Activated gamma-delta T cell treated with anti-CD3 and anti-CD28 coated beads, Interleukin-2, amount 50 U/mL, for 16 hours (primary cell): ENCODE results near the gene USH2A.

ENCODE experiments used
- DNase-seq: peaks from one replicate; pipeline ENCODE4 v3.0.0-alpha.2; 2020; ENCODE audit warnings: low read depth

Gene USH2A

GRCh38 chr1:215780139-215780538, 643.1 kb downstream of the USH2A start:
- DNase-seq: no peak

- no peak for DNase-seq
These were observed 643.5 kb downstream of the USH2A start for GRCh38 chr1:215779729-215780128.

- DNase-seq: no peak
These were observed 645.8 kb downstream of the USH2A start for GRCh38 chr1:215777370-215777925.

DNA sequence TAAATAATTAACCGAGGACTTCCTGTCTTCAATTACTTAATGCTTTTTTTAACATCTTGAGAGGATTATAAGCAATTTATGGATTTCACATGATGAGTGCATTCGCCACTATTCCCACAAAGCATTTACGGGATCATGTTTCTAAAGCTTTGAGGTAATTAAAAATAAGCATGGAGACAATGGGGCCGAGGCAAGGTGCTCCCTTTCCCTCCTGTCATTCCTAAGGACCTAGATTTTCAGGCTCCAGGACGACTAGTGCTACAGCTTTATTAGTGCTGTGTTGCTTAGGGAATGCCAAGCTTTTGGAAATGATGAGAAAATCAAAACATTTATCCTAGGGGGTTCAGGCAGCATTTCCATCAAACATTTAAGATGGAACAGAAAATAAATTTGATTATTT, 646.9 kb downstream of the USH2A start:
- DNase-seq: no peak

DNA sequence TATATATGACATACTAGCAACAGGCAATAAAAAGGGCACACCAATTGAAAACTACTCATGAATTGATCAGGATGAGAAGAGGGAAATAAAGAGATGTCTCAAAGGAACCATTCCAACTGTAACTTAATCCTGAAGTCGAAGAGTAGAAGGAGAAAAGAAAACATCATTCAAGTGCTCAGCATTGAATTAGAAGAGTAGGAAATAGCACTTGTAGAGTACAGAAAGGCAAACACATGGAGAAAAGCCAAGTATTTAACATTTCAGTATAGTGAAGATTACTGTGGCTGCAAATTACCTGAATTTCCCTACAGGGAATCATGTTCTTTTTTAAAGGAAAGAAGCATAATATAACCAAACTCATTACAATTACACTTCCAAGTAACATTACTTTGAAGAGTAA, 651.1 kb downstream of the USH2A start:
- DNase-seq: no peak

DNA sequence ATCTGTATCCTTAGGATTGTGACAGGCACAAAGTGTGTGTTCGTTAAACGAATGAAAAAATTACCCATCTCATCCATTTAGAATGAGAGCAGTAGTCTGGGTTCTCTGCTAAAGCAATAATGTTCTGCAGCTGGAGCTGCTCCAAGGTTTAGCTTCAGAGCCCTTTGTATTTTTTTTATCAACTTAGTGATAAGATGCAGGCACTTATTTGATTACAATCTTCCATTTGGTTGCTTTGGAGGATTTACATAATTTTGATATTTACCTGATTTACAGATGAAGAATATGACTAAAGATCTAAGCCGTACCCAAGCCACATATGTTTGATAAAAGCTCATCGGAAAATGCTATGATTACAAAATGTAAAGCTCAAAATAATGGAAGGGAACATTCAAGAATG, 654.9 kb downstream of the USH2A start:
- no peak for DNase-seq

GRCh38 chr1:215767761-215768160, 655.5 kb downstream of the USH2A start:
- no peak for DNase-seq

- no peak for DNase-seq
These were observed 656.7 kb downstream of the USH2A start for GRCh38 chr1:215766521-215766920.

DNA sequence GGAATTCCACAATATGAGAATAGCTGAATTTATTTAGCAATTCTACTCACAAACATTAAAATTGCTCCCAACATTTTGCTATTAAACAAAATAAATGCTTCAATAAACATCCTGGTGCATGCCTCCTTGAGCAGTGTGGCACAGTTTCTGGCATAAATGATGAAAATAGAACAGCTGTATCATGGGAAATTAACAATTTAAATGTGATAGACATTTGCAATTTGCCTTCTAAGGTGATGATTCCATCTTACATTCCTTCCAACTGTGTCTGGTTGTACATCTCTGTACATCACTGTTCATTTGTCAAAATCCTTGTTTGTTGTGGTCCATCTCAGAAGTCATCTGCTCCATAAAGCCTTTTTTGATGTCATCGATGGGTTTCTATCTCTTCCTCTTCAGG, 657.4 kb downstream of the USH2A start:
- no peak for DNase-seq

GRCh38 chr1:215761446-215761845, 661.8 kb downstream of the USH2A start:
- DNase-seq: no peak

DNA sequence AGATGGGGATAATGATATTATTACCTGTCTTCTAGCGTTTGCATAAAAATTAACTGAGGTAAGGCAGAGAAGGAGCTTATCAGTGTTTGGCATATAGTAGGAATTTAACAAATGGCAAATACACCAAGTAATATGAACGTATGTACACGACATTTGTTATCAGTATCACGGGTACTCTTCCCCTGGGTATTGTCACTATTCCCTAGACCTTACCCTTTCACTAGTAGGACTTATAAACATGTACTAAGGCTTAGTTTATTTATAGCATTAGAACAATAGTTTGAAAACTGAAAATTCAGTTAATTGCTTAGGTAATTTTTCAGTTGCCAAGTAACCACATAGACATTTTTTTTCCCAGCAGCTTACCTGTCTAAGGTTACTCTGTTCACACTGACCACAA, 669.1 kb downstream of the USH2A start:
- no peak for DNase-seq

DNA sequence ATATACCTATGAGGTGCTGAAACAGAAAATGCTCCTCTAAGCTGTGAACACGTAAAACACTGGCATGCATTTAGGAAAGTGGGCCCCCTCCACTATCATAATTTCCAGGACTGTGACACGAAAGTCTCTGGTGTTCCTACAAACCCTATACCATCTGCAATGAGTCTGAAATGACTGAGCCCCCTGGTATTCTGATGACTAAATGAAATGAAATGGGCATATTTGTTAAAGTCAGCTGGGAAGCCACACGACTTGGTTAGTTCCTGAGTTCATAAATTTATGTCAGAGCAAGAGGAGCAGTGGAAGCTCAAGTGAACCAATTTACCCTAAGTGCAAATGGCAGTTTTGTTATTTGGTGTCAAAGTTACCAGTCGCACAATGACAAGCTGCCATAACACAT, 673.8 kb downstream of the USH2A start:
- DNase-seq: no peak

DNA sequence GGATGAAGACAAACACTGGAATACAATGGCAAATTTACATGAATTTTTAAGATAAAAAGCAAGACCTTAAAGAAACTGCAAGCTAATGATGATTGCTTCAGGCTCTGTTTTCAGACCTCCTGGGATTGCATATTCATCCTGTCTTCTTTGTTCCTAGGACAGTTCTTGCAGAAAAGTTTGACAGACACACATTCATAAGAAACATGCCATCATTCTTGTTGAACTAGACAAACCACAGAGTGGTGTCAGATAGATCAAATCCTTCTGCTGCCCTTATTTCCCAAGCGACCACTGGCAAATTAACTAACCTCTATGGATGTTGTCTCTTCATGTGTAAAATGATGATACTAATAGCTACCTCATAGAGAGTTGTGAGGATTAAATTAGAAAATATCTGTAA, 674.8 kb downstream of the USH2A start:
- DNase-seq: no peak

DNA sequence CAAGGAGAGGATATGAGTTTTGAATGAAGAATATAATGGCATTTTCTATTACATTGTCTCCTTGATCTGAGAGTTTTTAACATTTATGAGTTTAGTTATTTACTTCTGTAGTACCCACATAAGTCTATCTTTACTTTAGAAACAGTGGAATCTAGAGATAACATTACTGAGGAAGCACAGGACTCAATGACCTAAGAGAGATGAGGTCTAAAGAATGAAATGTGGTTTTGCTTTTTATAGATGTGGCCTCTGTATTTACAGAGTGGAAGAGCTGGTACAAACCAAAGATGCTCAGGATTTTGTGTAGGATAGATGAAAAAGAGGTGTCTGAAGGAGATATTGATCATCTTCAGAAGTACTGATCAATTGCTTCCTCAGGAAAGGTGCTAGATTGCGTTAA, 678.8 kb downstream of the USH2A start:
- DNase-seq: no peak

DNA sequence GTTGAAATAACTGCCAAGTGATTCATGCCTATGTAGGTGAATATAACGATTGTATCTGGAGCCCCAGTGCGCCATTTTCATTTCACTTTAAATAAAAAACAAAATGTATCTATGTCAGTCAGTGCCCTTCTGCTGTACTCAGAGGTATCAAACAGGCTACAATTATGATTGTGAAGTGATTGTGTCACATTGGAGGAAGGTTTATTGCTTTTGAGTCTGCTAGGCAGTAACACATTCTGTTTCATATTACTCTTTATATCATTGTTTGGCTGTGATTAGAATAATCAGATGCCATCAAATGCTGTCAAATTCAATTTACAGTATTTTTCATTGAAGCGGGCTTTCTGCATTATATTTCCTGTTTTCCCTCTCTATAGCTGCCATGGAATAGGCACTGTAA, 684.2 kb downstream of the USH2A start:
- DNase-seq: no peak

DNA sequence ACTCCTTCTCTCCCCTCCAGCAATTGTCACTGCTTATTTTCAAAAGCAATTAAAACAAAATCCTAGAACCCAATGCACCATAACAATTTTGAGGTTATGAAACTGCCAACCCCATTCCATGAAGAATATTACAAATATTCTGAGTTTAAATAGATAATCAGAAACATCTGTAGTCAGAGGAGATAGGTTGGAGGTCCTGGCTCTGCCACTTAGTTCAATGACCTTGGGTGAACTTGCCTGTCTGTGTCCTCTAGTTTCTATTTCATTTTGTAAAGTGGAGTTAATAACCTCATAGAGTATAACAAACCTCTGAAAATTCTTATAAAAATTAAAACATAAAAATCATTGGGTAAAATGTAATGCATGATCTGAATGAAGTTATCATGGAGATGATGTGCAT, 691.5 kb downstream of the USH2A start:
- DNase-seq: no peak

- no peak for DNase-seq
These were observed 692.6 kb downstream of the USH2A start for GRCh38 chr1:215730600-215730999.

DNA sequence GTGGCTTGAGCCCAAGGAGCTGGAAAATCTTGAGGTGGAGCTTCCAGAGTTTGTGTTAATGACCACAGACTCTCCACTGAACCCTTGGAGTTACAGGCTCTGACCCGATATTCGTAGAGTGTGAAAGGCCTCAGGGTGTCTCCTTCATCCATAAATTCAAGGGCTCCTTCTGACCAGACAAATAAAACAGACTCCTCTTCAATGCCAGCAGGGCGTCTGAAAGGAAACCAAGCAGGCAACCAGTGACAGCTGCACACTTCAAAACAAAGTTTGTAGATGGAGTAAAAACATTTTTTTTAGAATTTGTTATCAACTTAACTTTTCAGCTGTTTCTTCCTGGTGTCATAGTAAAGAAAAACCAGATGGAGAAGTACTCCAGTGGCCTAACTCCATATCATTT, 695.1 kb downstream of the USH2A start:
- no peak for DNase-seq

GRCh38 chr1:215720126-215720525, 703.1 kb downstream of the USH2A start:
- no peak for DNase-seq

DNA sequence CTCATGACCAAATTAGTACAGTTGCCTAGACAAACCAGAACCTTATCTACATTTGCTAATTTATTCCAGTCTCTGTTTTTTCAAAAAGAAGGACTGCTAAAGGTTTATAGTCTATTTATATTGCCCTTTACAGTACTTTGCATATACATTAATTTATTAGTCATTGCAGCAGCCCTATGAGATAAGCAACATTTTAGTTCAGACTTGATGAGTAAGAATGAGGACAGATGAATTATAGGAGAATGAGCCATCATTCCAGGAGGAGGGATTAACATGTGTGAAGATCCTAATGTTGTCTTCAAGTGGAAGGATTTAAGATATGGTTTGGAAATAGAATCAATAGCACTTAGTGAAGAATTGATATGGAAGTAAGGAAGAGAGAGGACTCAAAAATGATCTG, 703.7 kb downstream of the USH2A start:
- DNase-seq: no peak

DNA sequence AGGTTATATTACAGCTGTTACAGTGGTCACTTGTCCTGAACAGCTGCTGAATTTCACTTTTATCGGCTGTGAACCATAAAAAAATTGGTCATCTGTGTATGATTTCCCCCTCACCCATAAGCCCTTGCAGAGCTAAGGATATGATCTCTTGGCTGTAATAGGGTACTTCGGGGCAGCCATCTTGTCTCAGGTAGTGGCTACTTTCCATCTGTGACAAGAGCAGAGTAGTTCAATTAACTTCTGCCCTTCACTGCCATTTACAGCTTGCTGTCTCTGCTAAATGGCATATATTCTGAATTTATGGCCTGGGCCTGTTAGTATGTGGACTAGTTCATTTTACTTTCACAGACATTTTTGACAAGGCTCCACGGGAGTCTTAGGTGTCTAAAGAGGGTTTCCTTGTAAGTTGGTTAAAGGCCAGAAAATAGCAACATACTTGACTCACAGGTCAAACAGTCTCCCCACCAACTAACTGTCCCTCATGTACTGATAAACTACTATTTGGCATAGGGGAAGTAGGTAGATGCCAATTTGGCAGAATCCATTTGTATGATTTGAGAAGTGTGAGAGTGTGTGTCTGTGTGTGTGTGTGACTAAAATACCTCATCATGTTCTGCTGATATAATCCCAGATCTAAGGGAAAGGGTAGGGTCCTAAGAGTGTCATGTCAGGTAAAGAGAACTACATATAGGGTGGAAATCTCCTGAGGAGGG, 704.5 kb downstream of the USH2A start:
- DNase-seq: no peak

DNA sequence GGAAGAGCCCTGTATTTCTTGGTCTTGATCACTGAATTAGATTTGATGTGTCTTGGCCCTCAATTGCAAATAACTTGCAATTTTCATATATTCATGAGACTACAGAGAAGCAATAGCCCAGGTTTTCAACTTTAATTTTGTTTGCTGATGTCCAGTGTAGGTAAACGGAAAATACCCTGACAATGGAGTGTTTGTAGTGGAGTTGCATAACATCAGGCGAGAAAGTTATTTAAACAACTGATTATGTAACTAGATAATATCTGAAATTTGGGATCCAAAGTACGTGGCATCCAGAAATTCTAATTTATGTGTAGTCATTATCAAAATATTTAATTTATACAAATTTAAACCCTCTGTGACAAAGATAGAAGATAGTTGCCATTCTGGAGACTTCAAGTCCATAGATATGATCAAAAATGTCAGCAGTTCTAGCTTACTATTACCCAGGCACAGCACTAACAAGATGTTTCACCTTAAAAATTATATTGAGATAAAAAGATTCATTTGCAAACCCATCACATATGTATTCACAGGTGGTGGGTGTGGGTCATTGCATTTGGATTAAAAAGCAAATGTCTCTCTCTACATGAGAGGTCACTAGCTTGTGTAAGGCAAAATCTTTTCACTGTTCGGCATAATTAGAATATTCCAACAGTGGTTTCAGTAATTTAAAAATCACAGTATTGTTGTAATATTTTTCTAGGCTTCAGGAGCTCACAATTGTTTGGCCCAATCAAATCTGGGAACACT, 705.4 kb downstream of the USH2A start:
- no peak for DNase-seq

- no peak for DNase-seq
These were observed 712.4 kb downstream of the USH2A start for GRCh38 chr1:215710899-215711225.
